NB4 (cell line): Measurements from ENCODE around the gene NME8.

ENCODE experiments used
- CTCF ChIP-seq: IDR thresholded peaks from one replicate; pipeline ENCODE4 v1.5.1; 2012; ENCODE audit warnings: low read depth, low read length
- POLR2A ChIP-seq: IDR thresholded peaks from 2 replicates; pipeline ENCODE4 v1.6.1; 2011; ENCODE audit warnings: mild to moderate bottlenecking; ENCODE audit not compliant: insufficient read length; ENCODE audit errors: extremely low read depth

- TF ChIP-seq CTCF (no peak), POLR2A (no peak)
These were observed 96.9 kb downstream of the NME8 start for GRCh38 chr7:37945336-37945735.
